Measurements from ENCODE around the gene SYNE3. TPM values are rescaled to one million over a fixed set of nuclear protein-coding genes. Genes with fewer than 3 reads are reported as not detected.
A peak's percentile ranks its signal among the peaks of the same experiment; 100 is the strongest.

SYNE3 gene
- 42.6 and 44.1 TPM in 2 replicates for total RNA-seq

- peaks cover 12% of the 10 kb centered on the region for H3K36me3 Mint-ChIP-seq (ENCODE audit: low read depth)
- peak within 1 kb of the TSS; percentile 93 for H3K4me3 Mint-ChIP-seq
- peaks cover 76% of the 10 kb centered on the region for H3K4me1 Mint-ChIP-seq (ENCODE audit: low read depth)
- no peaks in the 10 kb centered on the region for H3K9me3 Mint-ChIP-seq
- intact Hi-C loops (cut with micrococcal nuclease) = loop anchor here (1.0 to 5.0 kb wide), 6 partner anchors 11 to 846 kb away; partner anchors contain the start of genes ATG2B, DICER1 and GSKIP
- DNase-seq (ENCODE audit: low spot score) = peak; percentile 68
- H3K27ac Mint-ChIP-seq = peak within 1 kb of the TSS; percentile 97
- H3K27me3 Mint-ChIP-seq (ENCODE audit: insufficient read depth) = no peaks in the 10 kb centered on the region
These were observed at the start of gene SYNE3 for GRCh38 chr14:95516554-95517181. Gene SYNE3, minus strand, starts transcription at chr14:95516650. Its CDS starts 40,829 bp downstream, at chr14:95475821.

GRCh38 chr14:95564060-95564459 lies 47.6 kb upstream of the SYNE3 start:
- H3K27me3 Mint-ChIP-seq (ENCODE audit: insufficient read depth) = peaks cover 8% of the 10 kb centered on the region
- H3K9me3 Mint-ChIP-seq = no peaks in the 10 kb centered on the region
- H3K4me1 Mint-ChIP-seq (ENCODE audit: low read depth) = peaks cover 5% of the 10 kb centered on the region
- no peak for DNase-seq (ENCODE audit: low spot score)
- intact Hi-C loops (cut with micrococcal nuclease) = no loop called here
- H3K4me3 Mint-ChIP-seq = no peak overlapping the region
- no peak overlapping the region for H3K27ac Mint-ChIP-seq
- no peaks in the 10 kb centered on the region for H3K36me3 Mint-ChIP-seq (ENCODE audit: low read depth)

- H3K27ac Mint-ChIP-seq = no peak overlapping the region
- no peak for DNase-seq (ENCODE audit: low spot score)
- peaks cover 8% of the 10 kb centered on the region for H3K27me3 Mint-ChIP-seq (ENCODE audit: insufficient read depth)
- no peaks in the 10 kb centered on the region for H3K36me3 Mint-ChIP-seq (ENCODE audit: low read depth)
- H3K9me3 Mint-ChIP-seq = no peaks in the 10 kb centered on the region
- peaks cover 5% of the 10 kb centered on the region for H3K4me1 Mint-ChIP-seq (ENCODE audit: low read depth)
- H3K4me3 Mint-ChIP-seq = no peak overlapping the region
- intact Hi-C loops (cut with micrococcal nuclease) = no loop called here
These were observed 46.6 kb upstream of the SYNE3 start for GRCh38 chr14:95562892-95563685.

GRCh38 chr14:95561001-95561412 lies 44.6 kb upstream of the SYNE3 start:
- DNase-seq (ENCODE audit: low spot score) = peak; percentile 78
- no peaks in the 10 kb centered on the region for H3K36me3 Mint-ChIP-seq (ENCODE audit: low read depth)
- peaks cover 6% of the 10 kb centered on the region for H3K27me3 Mint-ChIP-seq (ENCODE audit: insufficient read depth)
- no peak overlapping the region for H3K27ac Mint-ChIP-seq
- no peak overlapping the region for H3K4me3 Mint-ChIP-seq
- peaks cover 5% of the 10 kb centered on the region for H3K4me1 Mint-ChIP-seq (ENCODE audit: low read depth)
- no peaks in the 10 kb centered on the region for H3K9me3 Mint-ChIP-seq
- intact Hi-C loops (cut with micrococcal nuclease) = loop anchor here (1.0 kb wide), 4 partner anchors 123 to 714 kb away; no protein-coding TSS in a partner anchor

GRCh38 chr14:95559203-95559602 lies 42.8 kb upstream of the SYNE3 start:
- no peak for DNase-seq (ENCODE audit: low spot score)
- intact Hi-C loops (cut with micrococcal nuclease) = no loop called here
- Mint-ChIP-seq H3K4me3 (no peak overlapping the region), H3K27me3 (ENCODE audit: insufficient read depth) (peaks cover 6% of the 10 kb centered on the region), H3K36me3 (ENCODE audit: low read depth) (no peaks in the 10 kb centered on the region), H3K4me1 (ENCODE audit: low read depth) (peaks cover 5% of the 10 kb centered on the region), H3K27ac (no peak overlapping the region), H3K9me3 (no peaks in the 10 kb centered on the region)

GRCh38 chr14:95557832-95558231 lies 41.4 kb upstream of the SYNE3 start:
- no peaks in the 10 kb centered on the region for H3K9me3 Mint-ChIP-seq
- no peak for DNase-seq (ENCODE audit: low spot score)
- intact Hi-C loops (cut with micrococcal nuclease) = no loop called here
- no peak overlapping the region for H3K4me3 Mint-ChIP-seq
- no peak overlapping the region for H3K27ac Mint-ChIP-seq
- peaks cover 6% of the 10 kb centered on the region for H3K27me3 Mint-ChIP-seq (ENCODE audit: insufficient read depth)
- H3K4me1 Mint-ChIP-seq (ENCODE audit: low read depth) = peaks cover 5% of the 10 kb centered on the region
- H3K36me3 Mint-ChIP-seq (ENCODE audit: low read depth) = no peaks in the 10 kb centered on the region

GRCh38 chr14:95557291-95557690 lies 40.8 kb upstream of the SYNE3 start:
- Mint-ChIP-seq H3K27ac (no peak overlapping the region), H3K27me3 (ENCODE audit: insufficient read depth) (peaks cover 6% of the 10 kb centered on the region), H3K4me3 (no peak overlapping the region), H3K9me3 (no peaks in the 10 kb centered on the region), H3K4me1 (ENCODE audit: low read depth) (peaks cover 5% of the 10 kb centered on the region), H3K36me3 (ENCODE audit: low read depth) (no peaks in the 10 kb centered on the region)
- intact Hi-C loops (cut with micrococcal nuclease) = no loop called here
- DNase-seq (ENCODE audit: low spot score) = no peak

- no peak overlapping the region for H3K4me3 Mint-ChIP-seq
- H3K9me3 Mint-ChIP-seq = no peaks in the 10 kb centered on the region
- no peaks in the 10 kb centered on the region for H3K36me3 Mint-ChIP-seq (ENCODE audit: low read depth)
- H3K27me3 Mint-ChIP-seq (ENCODE audit: insufficient read depth) = no peaks in the 10 kb centered on the region
- H3K27ac Mint-ChIP-seq = no peak overlapping the region
- intact Hi-C loops (cut with micrococcal nuclease) = no loop called here
- DNase-seq (ENCODE audit: low spot score) = no peak
- no peaks in the 10 kb centered on the region for H3K4me1 Mint-ChIP-seq (ENCODE audit: low read depth)
These were observed 38.6 kb upstream of the SYNE3 start for GRCh38 chr14:95555053-95555452.

- Mint-ChIP-seq H3K27ac (no peak overlapping the region), H3K36me3 (ENCODE audit: low read depth) (no peaks in the 10 kb centered on the region), H3K4me3 (no peak overlapping the region), H3K9me3 (no peaks in the 10 kb centered on the region), H3K27me3 (ENCODE audit: insufficient read depth) (no peaks in the 10 kb centered on the region), H3K4me1 (ENCODE audit: low read depth) (no peaks in the 10 kb centered on the region)
- DNase-seq (ENCODE audit: low spot score) = no peak
- intact Hi-C loops (cut with micrococcal nuclease) = no loop called here
These were observed 36.7 kb upstream of the SYNE3 start for GRCh38 chr14:95553141-95553540.

- Mint-ChIP-seq H3K27me3 (ENCODE audit: insufficient read depth) (no peaks in the 10 kb centered on the region), H3K27ac (no peak overlapping the region), H3K4me3 (no peak overlapping the region), H3K36me3 (ENCODE audit: low read depth) (no peaks in the 10 kb centered on the region), H3K4me1 (ENCODE audit: low read depth) (no peaks in the 10 kb centered on the region), H3K9me3 (no peaks in the 10 kb centered on the region)
- intact Hi-C loops (cut with micrococcal nuclease) = no loop called here
- DNase-seq (ENCODE audit: low spot score) = no peak
These were observed 35.0 kb upstream of the SYNE3 start for GRCh38 chr14:95551435-95551834.

GRCh38 chr14:95549656-95550585 lies 33.5 kb upstream of the SYNE3 start:
- no peak for DNase-seq (ENCODE audit: low spot score)
- H3K4me1 Mint-ChIP-seq (ENCODE audit: low read depth) = peaks cover 11% of the 10 kb centered on the region
- no peaks in the 10 kb centered on the region for H3K36me3 Mint-ChIP-seq (ENCODE audit: low read depth)
- no peaks in the 10 kb centered on the region for H3K9me3 Mint-ChIP-seq
- no peaks in the 10 kb centered on the region for H3K27me3 Mint-ChIP-seq (ENCODE audit: insufficient read depth)
- H3K27ac Mint-ChIP-seq = no peak overlapping the region
- intact Hi-C loops (cut with micrococcal nuclease) = no loop called here
- no peak overlapping the region for H3K4me3 Mint-ChIP-seq

GRCh38 chr14:95548328-95548929 lies 32.0 kb upstream of the SYNE3 start:
- H3K27ac Mint-ChIP-seq = no peak overlapping the region
- DNase-seq (ENCODE audit: low spot score) = no peak
- no peaks in the 10 kb centered on the region for H3K9me3 Mint-ChIP-seq
- H3K4me3 Mint-ChIP-seq = no peak overlapping the region
- peaks cover 5% of the 10 kb centered on the region for H3K36me3 Mint-ChIP-seq (ENCODE audit: low read depth)
- H3K27me3 Mint-ChIP-seq (ENCODE audit: insufficient read depth) = no peaks in the 10 kb centered on the region
- peaks cover 19% of the 10 kb centered on the region for H3K4me1 Mint-ChIP-seq (ENCODE audit: low read depth)
- intact Hi-C loops (cut with micrococcal nuclease) = no loop called here
